Endothelial cell of umbilical vein (primary cell): ENCODE results near the gene AKT3. TPM values are rescaled to one million over a fixed set of nuclear protein-coding genes. Genes with fewer than 3 reads are reported as not detected.

ENCODE experiments used
- BruUV-seq: library from RNA; stranded (reverse); fragments of 400-500 nt; replicated peaks from 2 replicates; lab custom pipeline; 2021; lab: Mats Ljungman, UMichigan
- CTCF ChIA-PET: fragments of 300-600, 350-600 bp; sonication (Branson Sonifier 250); formaldehyde crosslinking; loops from one replicate; lab custom pipeline; 2021; ENCODE audit warnings: antibody characterized with exemption, inconsistent platforms; lab: Charles Lee
- POLR2A ChIA-PET: fragments of 300-600, 350-600 bp; sonication (Branson Sonifier 250); formaldehyde crosslinking; loops from one replicate; lab custom pipeline; 2021; ENCODE audit warnings: antibody characterized with exemption, inconsistent platforms; lab: Charles Lee
- DNase-seq: peaks from one replicate; pipeline ENCODE4 v3.0.0-alpha.2; 2011; ENCODE audit warnings: low read depth, low spot score
- FAIRE-seq: peaks from 2 replicates; lab custom pipeline; 2011; peaks lifted over from hg19 to GRCh38; lab: Jason Lieb, UNC
- H2AFZ ChIP-seq: 2 replicates; pipeline ENCODE4 v1.6.0; 2012; ENCODE audit warnings: low read depth, low read length, control low read depth, inconsistent platforms
- H3K27ac ChIP-seq: 2 replicates; pipeline ENCODE4 v1.5.1; 2011; ENCODE audit warnings: low read depth, mild to moderate bottlenecking, control low read depth, low read length, moderate library complexity; ENCODE audit not compliant: insufficient read depth
- H3K27me3 ChIP-seq, 2 experiments: 2 replicates each; pipeline versions ENCODE4 v1.6.0 to v1.6.1; 2011; ENCODE audit warnings: low read length in 2 of 2, mixed read lengths in 1 of 2; ENCODE audit not compliant: control insufficient read depth in 2 of 2, insufficient read depth in 2 of 2
- H3K36me3 ChIP-seq, 2 experiments: 2 replicates in 1 of 2; 3 replicates in 1 of 2; pipeline ENCODE4 v1.5.1; 2011; ENCODE audit warnings: low read length in 2 of 2, mild to moderate bottlenecking in 1 of 2, moderate library complexity in 1 of 2; ENCODE audit not compliant: control insufficient read depth in 2 of 2, insufficient read depth in 2 of 2; ENCODE audit errors: extremely low read depth in 1 of 2
- H3K4me1 ChIP-seq: 3 replicates; pipeline ENCODE4 v1.5.1; 2011; ENCODE audit warnings: mild to moderate bottlenecking, low read length; ENCODE audit not compliant: control insufficient read depth, insufficient read depth; ENCODE audit errors: extremely low read depth
- H3K4me2 ChIP-seq: 2 replicates; pipeline ENCODE4 v1.6.1; 2011; ENCODE audit warnings: low read length, control low read depth, mixed read lengths; ENCODE audit not compliant: insufficient read depth
- H3K4me3 ChIP-seq, 3 experiments: fragments of 200-600 bp in 1 of 3; sonication (generic), shearing (Covaris generic) in 1 of 3; replicated peaks in 1 of 3; 2 replicates each; pipeline ENCODE4 v1.5.1; 2011 to 2016; ENCODE audit warnings: control low read depth in 3 of 3, low read length in 3 of 3, mild to moderate bottlenecking in 2 of 3, inconsistent platforms in 1 of 3, low read depth in 1 of 3, moderate library complexity in 1 of 3; ENCODE audit not compliant: insufficient read depth in 1 of 3
- H3K79me2 ChIP-seq: 2 replicates; pipeline ENCODE4 v1.6.0; 2012; ENCODE audit warnings: low read length, inconsistent platforms; ENCODE audit not compliant: control insufficient read depth, insufficient read depth
- H3K9ac ChIP-seq: replicated peaks from 2 replicates; pipeline ENCODE3; 2011; ENCODE audit warnings: low read length, control low read depth; ENCODE audit not compliant: insufficient read depth; ENCODE audit errors: extremely low read depth
- H3K9me1 ChIP-seq: replicated peaks from 3 replicates; pipeline ENCODE4 v1.6.0; 2011; ENCODE audit warnings: mild to moderate bottlenecking, low read length; ENCODE audit not compliant: control insufficient read depth, insufficient read depth; ENCODE audit errors: extremely low read depth
- H3K9me3 ChIP-seq: replicated peaks from 2 replicates; pipeline ENCODE4 v1.5.1; 2012; ENCODE audit warnings: low read length, inconsistent platforms; ENCODE audit not compliant: control insufficient read depth, insufficient read depth
- H4K20me1 ChIP-seq: replicated peaks from 2 replicates; pipeline ENCODE3; 2011; ENCODE audit warnings: mild to moderate bottlenecking, low read length; ENCODE audit not compliant: control insufficient read depth, insufficient read depth; ENCODE audit errors: extremely low read depth
- EZH2 ChIP-seq: IDR thresholded peaks from 2 replicates; pipeline ENCODE4 v1.6.1; 2012; ENCODE audit warnings: borderline replicate concordance, low read depth, mild to moderate bottlenecking, moderate library complexity, low read length, inconsistent platforms; ENCODE audit not compliant: severe bottlenecking
- FOS ChIP-seq: IDR thresholded peaks from 2 replicates; pipeline ENCODE4 v1.6.1; 2011; ENCODE audit warnings: mild to moderate bottlenecking, low read length, moderate library complexity, borderline replicate concordance; ENCODE audit not compliant: insufficient read depth
- GATA2 ChIP-seq: IDR thresholded peaks from 2 replicates; pipeline ENCODE4 v1.7.0; 2011; ENCODE audit warnings: low read depth, mild to moderate bottlenecking, moderate library complexity, mixed read lengths, low read length; ENCODE audit not compliant: insufficient read length, insufficient read depth
- JUN ChIP-seq: IDR thresholded peaks from 2 replicates; pipeline ENCODE4 v1.6.1; 2011; ENCODE audit warnings: borderline replicate concordance, low read depth; ENCODE audit not compliant: insufficient read length, insufficient read depth
- MYC ChIP-seq: IDR thresholded peaks from one replicate; pipeline ENCODE4 v1.6.1; 2011; ENCODE audit warnings: mild to moderate bottlenecking, low read depth, low read length
- POLR2A ChIP-seq: IDR thresholded peaks from 2 replicates; pipeline ENCODE4 v1.6.1; 2012; ENCODE audit warnings: low read depth, mild to moderate bottlenecking, control low read depth, low read length
- POLR2AphosphoS5 ChIP-seq: IDR thresholded peaks from 2 replicates; pipeline ENCODE4 v1.6.1; 2012; ENCODE audit warnings: low read depth, mild to moderate bottlenecking, control low read depth, low read length, moderate library complexity; ENCODE audit not compliant: insufficient read depth
- dilution Hi-C: fragments of 300-500 bp; cut with MboI; formaldehyde crosslinking; loops from one replicate; pipeline ENCODE4 v1.15.0; 2019; ENCODE audit warnings: low sequenced_read_pairs; ENCODE audit not compliant: extremely low pct_ligation_motif_present
- intact Hi-C: fragments of 100-400 bp; cut with micrococcal nuclease; formaldehyde crosslinking; loops from one replicate; pipeline ENCODE4 v1.10.0; 2022
- polyA plus RNA-seq, 4 experiments: library from polyadenylated mRNA; depleted of rRNA in 3 of 4; stranded (reverse) in 3 of 4; unstranded in 1 of 4; fragments of >200 nt; gene quantifications; 2 replicates each; pipeline versions ENCODE4 v1.2.1 to v1.2.3, GENCODE V29; 2011 to 2012; ENCODE audit warnings: missing spikeins in 1 of 4
- total RNA-seq: library from RNA; stranded (reverse); gene quantifications from 2 replicates; pipeline ENCODE4 v1.2.3, GENCODE V29; 2021
- TF ChIP-seq, protein P1 (sequence below), 2 donors: IDR thresholded peaks; 1 replicate in 1 of 2; 2 replicates in 1 of 2; pipeline ENCODE4 v1.5.1; 2011; ENCODE audit warnings: low read length in 2 of 2, mild to moderate bottlenecking in 2 of 2, moderate library complexity in 2 of 2, control low read depth in 1 of 2, inconsistent platforms in 1 of 2, low read depth in 1 of 2; ENCODE audit not compliant: insufficient read depth in 1 of 2; ENCODE audit errors: extremely low read depth in 1 of 2
- TF ChIP-seq, protein P2 (sequence below): IDR thresholded peaks from 2 replicates; pipeline ENCODE4 v1.6.1; 2011; ENCODE audit not compliant: insufficient read depth, insufficient read length

AKT3 gene
- total and polyA plus RNA-seq, 2 donors (not counting 3 experiments of a cell fraction or from before 2014, with no cell fraction given), result 20.6 to 97.1 TPM

DNA sequence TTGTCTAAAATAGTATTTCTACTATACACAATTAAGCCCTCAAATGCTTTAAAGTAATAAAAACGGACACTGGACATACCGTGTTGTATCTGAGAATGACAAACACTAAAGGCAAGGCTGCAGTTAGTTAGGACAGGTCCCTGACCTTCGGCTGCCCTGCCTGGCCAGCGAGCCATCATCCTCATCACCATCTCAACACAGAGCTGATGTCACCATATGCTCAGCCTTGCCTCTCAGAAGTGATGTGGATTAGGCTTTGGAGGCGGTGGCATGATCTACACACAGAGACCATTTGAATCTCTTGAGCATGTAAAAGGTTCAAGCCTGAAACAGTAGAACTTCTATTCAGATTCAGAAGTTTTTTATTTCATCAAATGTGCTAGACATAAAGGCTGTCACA lies 349.5 kb downstream of the AKT3 start:
- H3K4me1 ChIP-seq, result no peaks in the 10 kb centered on the region
- no peaks in the 10 kb centered on the region for H4K20me1 ChIP-seq
- no peak for DNase-seq
- no peak for FAIRE-seq
- no peak overlapping the region for H3K4me3 ChIP-seq
- no peaks in the 10 kb centered on the region for H3K9me3 ChIP-seq
- H3K4me2 ChIP-seq, result no peak overlapping the region
- peaks cover 0 to 9% of the 10 kb centered on the region in 2 experiments for H3K36me3 ChIP-seq
- intact Hi-C loops (no loop called here), dilution Hi-C loops (no loop called here)
- CTCF ChIA-PET, result no interaction called here
- no peak overlapping the region for H3K27ac ChIP-seq
- no peak for TF ChIP-seq POLR2AphosphoS5
- TF ChIP-seq, protein P1, sequence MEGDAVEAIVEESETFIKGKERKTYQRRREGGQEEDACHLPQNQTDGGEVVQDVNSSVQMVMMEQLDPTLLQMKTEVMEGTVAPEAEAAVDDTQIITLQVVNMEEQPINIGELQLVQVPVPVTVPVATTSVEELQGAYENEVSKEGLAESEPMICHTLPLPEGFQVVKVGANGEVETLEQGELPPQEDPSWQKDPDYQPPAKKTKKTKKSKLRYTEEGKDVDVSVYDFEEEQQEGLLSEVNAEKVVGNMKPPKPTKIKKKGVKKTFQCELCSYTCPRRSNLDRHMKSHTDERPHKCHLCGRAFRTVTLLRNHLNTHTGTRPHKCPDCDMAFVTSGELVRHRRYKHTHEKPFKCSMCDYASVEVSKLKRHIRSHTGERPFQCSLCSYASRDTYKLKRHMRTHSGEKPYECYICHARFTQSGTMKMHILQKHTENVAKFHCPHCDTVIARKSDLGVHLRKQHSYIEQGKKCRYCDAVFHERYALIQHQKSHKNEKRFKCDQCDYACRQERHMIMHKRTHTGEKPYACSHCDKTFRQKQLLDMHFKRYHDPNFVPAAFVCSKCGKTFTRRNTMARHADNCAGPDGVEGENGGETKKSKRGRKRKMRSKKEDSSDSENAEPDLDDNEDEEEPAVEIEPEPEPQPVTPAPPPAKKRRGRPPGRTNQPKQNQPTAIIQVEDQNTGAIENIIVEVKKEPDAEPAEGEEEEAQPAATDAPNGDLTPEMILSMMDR (IDR thresholded peaks at IDR 0.05; ENCODE audit: extremely low read depth in 1 of 2, insufficient read depth in 1 of 2, low read depth in 1 of 2, low read length in 2 of 2), result no peak
- no peak for TF ChIP-seq MYC
- TF ChIP-seq, protein P2, sequence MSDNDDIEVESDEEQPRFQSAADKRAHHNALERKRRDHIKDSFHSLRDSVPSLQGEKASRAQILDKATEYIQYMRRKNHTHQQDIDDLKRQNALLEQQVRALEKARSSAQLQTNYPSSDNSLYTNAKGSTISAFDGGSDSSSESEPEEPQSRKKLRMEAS, result no peak
- TF ChIP-seq FOS, result no peak
- TF ChIP-seq POLR2A, result no peak
- no peak for TF ChIP-seq GATA2
- TF ChIP-seq EZH2, result no peak
- TF ChIP-seq JUN, result no peak
- H3K27me3 ChIP-seq, result no peaks in the 10 kb centered on the region
- H3K9ac ChIP-seq, result no peak overlapping the region
- BruUV-seq, result no TSS peak
- H3K9me1 ChIP-seq, result no peaks in the 10 kb centered on the region
- no peaks in the 10 kb centered on the region for H3K79me2 ChIP-seq
- no peak overlapping the region for H2AFZ ChIP-seq
- POLR2A ChIA-PET, result no interaction called here
